Measurements from ENCODE around the gene B3GAT2.
"Not testable (repeated sequence)": the region's sequence is repeated elsewhere in the genome, so short reads cannot be mapped to it uniquely, and the experiment has no call there.

The B3GAT2 gene
- total RNA-seq: 0 to 0.09 reads per million in 2 experiments

- no peak for DNase-seq (ENCODE audit: low read depth)
Observed at GRCh38 chr6:70956451-70957283, at the start of gene B3GAT2. Gene B3GAT2 (minus strand): TSS chr6:70957060. CDS start chr6:70956429, 631 bp downstream.

- DNase-seq (ENCODE audit: low read depth): no peak
Observed at GRCh38 chr6:70998148-70998547, 41.3 kb upstream of the B3GAT2 start.

- DNase-seq (ENCODE audit: low read depth): no peak
Observed at GRCh38 chr6:70997379-70997778, 40.5 kb upstream of the B3GAT2 start.

GRCh38 chr6:70996106-70996505 is 39.2 kb upstream of the B3GAT2 start:
- DNase-seq (ENCODE audit: low read depth): no peak

- DNase-seq (ENCODE audit: low read depth): no peak
Observed at GRCh38 chr6:70995411-70995810, 38.6 kb upstream of the B3GAT2 start.

GRCh38 chr6:70991253-70991652 is 34.4 kb upstream of the B3GAT2 start:
- no peak for DNase-seq (ENCODE audit: low read depth)

GRCh38 chr6:70985156-70985555 is 28.3 kb upstream of the B3GAT2 start:
- DNase-seq (ENCODE audit: low read depth): no peak

- DNase-seq (ENCODE audit: low read depth): no peak
Observed at GRCh38 chr6:70982747-70983146, 25.9 kb upstream of the B3GAT2 start.

- DNase-seq (ENCODE audit: low read depth): no peak
Observed at GRCh38 chr6:70980727-70981126, 23.9 kb upstream of the B3GAT2 start.

GRCh38 chr6:70973604-70974003 is 16.7 kb upstream of the B3GAT2 start:
- DNase-seq (ENCODE audit: low read depth): no peak

- DNase-seq (ENCODE audit: low read depth): no peak
Observed at GRCh38 chr6:70967049-70967448, 10.2 kb upstream of the B3GAT2 start.

- no peak for DNase-seq (ENCODE audit: low read depth)
Observed at GRCh38 chr6:70957284-70957617, 391 bp upstream of the B3GAT2 start.

- DNase-seq (ENCODE audit: low read depth): no peak
Observed at GRCh38 chr6:70956191-70956450, 739 bp downstream of the B3GAT2 start.

GRCh38 chr6:70955441-70956190 is 1.2 kb downstream of the B3GAT2 start:
- peak; percentile 75 for DNase-seq (ENCODE audit: low read depth)

- no peak for DNase-seq (ENCODE audit: low read depth)
Observed at GRCh38 chr6:70954750-70955149, 2.1 kb downstream of the B3GAT2 start.

- DNase-seq (ENCODE audit: low read depth): no peak
Observed at GRCh38 chr6:70954176-70954575, 2.7 kb downstream of the B3GAT2 start.

- DNase-seq (ENCODE audit: low read depth): no peak
Observed at GRCh38 chr6:70952608-70953165, 4.2 kb downstream of the B3GAT2 start.

GRCh38 chr6:70944321-70944720 is 12.5 kb downstream of the B3GAT2 start:
- not testable (repeated sequence) for DNase-seq (ENCODE audit: low read depth)

- DNase-seq (ENCODE audit: low read depth): no peak
Observed at GRCh38 chr6:70933853-70934252, 23.0 kb downstream of the B3GAT2 start.

- no peak for DNase-seq (ENCODE audit: low read depth)
Observed at GRCh38 chr6:70905742-70906141, 51.1 kb downstream of the B3GAT2 start.

GRCh38 chr6:70903665-70904452 is 53.0 kb downstream of the B3GAT2 start:
- no peak for DNase-seq (ENCODE audit: low read depth)

GRCh38 chr6:70901324-70901723 is 55.5 kb downstream of the B3GAT2 start:
- no peak for DNase-seq (ENCODE audit: low read depth)

Data from T follicular helper cell (primary cell).